Stimulated activated effector memory CD8-positive, alpha-beta T cell treated with anti-CD3 and anti-CD28 coated beads, Interleukin-12 subunit alpha, Interleukin-12 subunit beta, amount 100 ng/mL, for 72 hours (primary cell): Measurements from ENCODE around the gene ROR1.
"Not testable (repeated sequence)": the region's sequence is repeated elsewhere in the genome, so short reads cannot be mapped to it uniquely, and the experiment has no call there.

ENCODE experiments used
- ATAC-seq: fragments of 150-1000 bp; cut with Tn5 transposase; 2 replicates; pipeline ENCODE4 v1.10.0; 2021
- DNase-seq, 2 donors: peaks; one replicate each; pipeline ENCODE4 v3.0.0; 2021 to 2022; ENCODE audit warnings: low spot score in 2 of 2
- H3K27ac Mint-ChIP-seq: one replicate; pipeline ENCODE4 v1.8.0; 2022; ENCODE audit warnings: mild to moderate bottlenecking, mixed read lengths
- H3K36me3 Mint-ChIP-seq: one replicate; pipeline ENCODE4 v1.8.0; 2022; ENCODE audit warnings: mild to moderate bottlenecking, mixed read lengths
- H3K4me1 Mint-ChIP-seq: one replicate; pipeline ENCODE4 v1.8.0; 2022; ENCODE audit warnings: mixed read lengths
- H3K4me3 Mint-ChIP-seq: one replicate; pipeline ENCODE4 v1.8.0; 2022; ENCODE audit warnings: mild to moderate bottlenecking, mixed read lengths
- H3K9me3 Mint-ChIP-seq: one replicate; pipeline ENCODE4 v1.8.0; 2022; ENCODE audit warnings: mixed read lengths

ROR1 gene

GRCh38 chr1:63819795-63820194 lies 46.0 kb downstream of the ROR1 start:
- no peak overlapping the region for H3K4me3 Mint-ChIP-seq
- H3K9me3 Mint-ChIP-seq = no peaks in the 10 kb centered on the region

GRCh38 chr1:63821091-63822005 lies 47.5 kb downstream of the ROR1 start:
- H3K27ac Mint-ChIP-seq = no peak overlapping the region
- DNase-seq = no peak
- H3K36me3 Mint-ChIP-seq = no peaks in the 10 kb centered on the region

More at GRCh38 chr1:63819795-63820194, 46.0 kb downstream of the ROR1 start:
- H3K36me3 Mint-ChIP-seq = no peaks in the 10 kb centered on the region
- no peak for ATAC-seq
- H3K27ac Mint-ChIP-seq = no peak overlapping the region
- no peaks in the 10 kb centered on the region for H3K4me1 Mint-ChIP-seq
- DNase-seq = no peak

GRCh38 chr1:63822540-63822939 lies 48.7 kb downstream of the ROR1 start:
- H3K4me3 Mint-ChIP-seq = no peak overlapping the region
- H3K9me3 Mint-ChIP-seq = no peaks in the 10 kb centered on the region
- no peaks in the 10 kb centered on the region for H3K36me3 Mint-ChIP-seq
- DNase-seq (no peak), ATAC-seq (no peak)
- no peak overlapping the region for H3K27ac Mint-ChIP-seq
- no peaks in the 10 kb centered on the region for H3K4me1 Mint-ChIP-seq

More at GRCh38 chr1:63821091-63822005, 47.5 kb downstream of the ROR1 start:
- Mint-ChIP-seq H3K9me3 (no peaks in the 10 kb centered on the region), H3K4me3 (no peak overlapping the region), H3K4me1 (no peaks in the 10 kb centered on the region)
- ATAC-seq = no peak

- DNase-seq (no peak), ATAC-seq (no peak)
- Mint-ChIP-seq H3K4me3 (no peak overlapping the region), H3K4me1 (no peaks in the 10 kb centered on the region), H3K9me3 (no peaks in the 10 kb centered on the region), H3K36me3 (no peaks in the 10 kb centered on the region), H3K27ac (no peak overlapping the region)
These were observed 50.6 kb downstream of the ROR1 start for GRCh38 chr1:63824451-63824850.

GRCh38 chr1:63825111-63825510 lies 51.3 kb downstream of the ROR1 start:
- H3K4me3 Mint-ChIP-seq = no peak overlapping the region
- ATAC-seq = no peak
- no peaks in the 10 kb centered on the region for H3K36me3 Mint-ChIP-seq
- no peak for DNase-seq
- no peaks in the 10 kb centered on the region for H3K4me1 Mint-ChIP-seq
- no peaks in the 10 kb centered on the region for H3K9me3 Mint-ChIP-seq
- no peak overlapping the region for H3K27ac Mint-ChIP-seq

- H3K4me3 Mint-ChIP-seq, H3K4me1 Mint-ChIP-seq, H3K9me3 Mint-ChIP-seq, H3K36me3 Mint-ChIP-seq, H3K27ac Mint-ChIP-seq, ATAC-seq, DNase-seq: not testable (repeated sequence)
These were observed 52.5 kb downstream of the ROR1 start for GRCh38 chr1:63826246-63826861.

- H3K27ac Mint-ChIP-seq = no peak overlapping the region
- H3K4me3 Mint-ChIP-seq = no peak overlapping the region
- ATAC-seq = no peak
- no peaks in the 10 kb centered on the region for H3K36me3 Mint-ChIP-seq
- DNase-seq = no peak
- H3K9me3 Mint-ChIP-seq = no peaks in the 10 kb centered on the region
- no peaks in the 10 kb centered on the region for H3K4me1 Mint-ChIP-seq
These were observed 53.8 kb downstream of the ROR1 start for GRCh38 chr1:63827411-63828321.

GRCh38 chr1:63828322-63829044 lies 54.7 kb downstream of the ROR1 start:
- Mint-ChIP-seq H3K36me3 (no peaks in the 10 kb centered on the region), H3K4me3 (no peak overlapping the region), H3K27ac (no peak overlapping the region), H3K4me1 (no peaks in the 10 kb centered on the region), H3K9me3 (no peaks in the 10 kb centered on the region)
- ATAC-seq (no peak), DNase-seq (no peak)

- DNase-seq (no peak), ATAC-seq (no peak)
- Mint-ChIP-seq H3K36me3 (no peaks in the 10 kb centered on the region), H3K27ac (no peak overlapping the region), H3K4me1 (no peaks in the 10 kb centered on the region), H3K4me3 (no peak overlapping the region), H3K9me3 (no peaks in the 10 kb centered on the region)
These were observed 55.8 kb downstream of the ROR1 start for GRCh38 chr1:63829349-63830327.

GRCh38 chr1:63831409-63831808 lies 57.6 kb downstream of the ROR1 start:
- no peak for DNase-seq
- H3K36me3 Mint-ChIP-seq = no peaks in the 10 kb centered on the region
- H3K4me1 Mint-ChIP-seq = no peaks in the 10 kb centered on the region
- no peak overlapping the region for H3K27ac Mint-ChIP-seq
- H3K9me3 Mint-ChIP-seq = no peaks in the 10 kb centered on the region
- H3K4me3 Mint-ChIP-seq = no peak overlapping the region
- ATAC-seq = no peak

- H3K4me3 Mint-ChIP-seq = no peak overlapping the region
- H3K4me1 Mint-ChIP-seq = no peaks in the 10 kb centered on the region
- ATAC-seq = no peak
- no peak for DNase-seq
- no peaks in the 10 kb centered on the region for H3K9me3 Mint-ChIP-seq
- no peak overlapping the region for H3K27ac Mint-ChIP-seq
- H3K36me3 Mint-ChIP-seq = no peaks in the 10 kb centered on the region
These were observed 59.7 kb downstream of the ROR1 start for GRCh38 chr1:63833363-63834119.

- Mint-ChIP-seq H3K27ac (no peak overlapping the region), H3K9me3 (no peaks in the 10 kb centered on the region), H3K36me3 (no peaks in the 10 kb centered on the region), H3K4me1 (no peaks in the 10 kb centered on the region), H3K4me3 (no peak overlapping the region)
- no peak for DNase-seq
- no peak for ATAC-seq
These were observed 61.3 kb downstream of the ROR1 start for GRCh38 chr1:63835128-63835527.

- no peak for ATAC-seq
- H3K4me1 Mint-ChIP-seq = no peaks in the 10 kb centered on the region
- no peaks in the 10 kb centered on the region for H3K36me3 Mint-ChIP-seq
- H3K27ac Mint-ChIP-seq = no peak overlapping the region
- DNase-seq = no peak
- H3K9me3 Mint-ChIP-seq = no peaks in the 10 kb centered on the region
- H3K4me3 Mint-ChIP-seq = no peak overlapping the region
These were observed 62.6 kb downstream of the ROR1 start for GRCh38 chr1:63836374-63836773.
